GM21360 (cell line): ENCODE results near the gene KMT2E.
A peak's percentile ranks its signal among the peaks of the same experiment; 100 is the strongest.
"Not testable (repeated sequence)": the region's sequence is repeated elsewhere in the genome, so short reads cannot be mapped to it uniquely, and the experiment has no call there.

Source experiments
- ATAC-seq: cut with Tn5 transposase; IDR thresholded peaks from one replicate; pipeline ENCODE4 v1.9.1; 2021; ENCODE audit warnings: mild to moderate bottlenecking, moderate library complexity; ENCODE audit not compliant: unreplicated experiment

Gene KMT2E, protein sequence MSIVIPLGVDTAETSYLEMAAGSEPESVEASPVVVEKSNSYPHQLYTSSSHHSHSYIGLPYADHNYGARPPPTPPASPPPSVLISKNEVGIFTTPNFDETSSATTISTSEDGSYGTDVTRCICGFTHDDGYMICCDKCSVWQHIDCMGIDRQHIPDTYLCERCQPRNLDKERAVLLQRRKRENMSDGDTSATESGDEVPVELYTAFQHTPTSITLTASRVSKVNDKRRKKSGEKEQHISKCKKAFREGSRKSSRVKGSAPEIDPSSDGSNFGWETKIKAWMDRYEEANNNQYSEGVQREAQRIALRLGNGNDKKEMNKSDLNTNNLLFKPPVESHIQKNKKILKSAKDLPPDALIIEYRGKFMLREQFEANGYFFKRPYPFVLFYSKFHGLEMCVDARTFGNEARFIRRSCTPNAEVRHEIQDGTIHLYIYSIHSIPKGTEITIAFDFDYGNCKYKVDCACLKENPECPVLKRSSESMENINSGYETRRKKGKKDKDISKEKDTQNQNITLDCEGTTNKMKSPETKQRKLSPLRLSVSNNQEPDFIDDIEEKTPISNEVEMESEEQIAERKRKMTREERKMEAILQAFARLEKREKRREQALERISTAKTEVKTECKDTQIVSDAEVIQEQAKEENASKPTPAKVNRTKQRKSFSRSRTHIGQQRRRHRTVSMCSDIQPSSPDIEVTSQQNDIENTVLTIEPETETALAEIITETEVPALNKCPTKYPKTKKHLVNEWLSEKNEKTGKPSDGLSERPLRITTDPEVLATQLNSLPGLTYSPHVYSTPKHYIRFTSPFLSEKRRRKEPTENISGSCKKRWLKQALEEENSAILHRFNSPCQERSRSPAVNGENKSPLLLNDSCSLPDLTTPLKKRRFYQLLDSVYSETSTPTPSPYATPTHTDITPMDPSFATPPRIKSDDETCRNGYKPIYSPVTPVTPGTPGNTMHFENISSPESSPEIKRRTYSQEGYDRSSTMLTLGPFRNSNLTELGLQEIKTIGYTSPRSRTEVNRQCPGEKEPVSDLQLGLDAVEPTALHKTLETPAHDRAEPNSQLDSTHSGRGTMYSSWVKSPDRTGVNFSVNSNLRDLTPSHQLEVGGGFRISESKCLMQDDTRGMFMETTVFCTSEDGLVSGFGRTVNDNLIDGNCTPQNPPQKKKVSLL (N-terminal part only)

GRCh38 chr7:105013816-105014692 lies at the start of gene KMT2E:
Gene KMT2E (plus strand): TSS chr7:105014205. CDS start chr7:105040953, 26,748 bp downstream.
- peak; percentile 34 for ATAC-seq

DNA sequence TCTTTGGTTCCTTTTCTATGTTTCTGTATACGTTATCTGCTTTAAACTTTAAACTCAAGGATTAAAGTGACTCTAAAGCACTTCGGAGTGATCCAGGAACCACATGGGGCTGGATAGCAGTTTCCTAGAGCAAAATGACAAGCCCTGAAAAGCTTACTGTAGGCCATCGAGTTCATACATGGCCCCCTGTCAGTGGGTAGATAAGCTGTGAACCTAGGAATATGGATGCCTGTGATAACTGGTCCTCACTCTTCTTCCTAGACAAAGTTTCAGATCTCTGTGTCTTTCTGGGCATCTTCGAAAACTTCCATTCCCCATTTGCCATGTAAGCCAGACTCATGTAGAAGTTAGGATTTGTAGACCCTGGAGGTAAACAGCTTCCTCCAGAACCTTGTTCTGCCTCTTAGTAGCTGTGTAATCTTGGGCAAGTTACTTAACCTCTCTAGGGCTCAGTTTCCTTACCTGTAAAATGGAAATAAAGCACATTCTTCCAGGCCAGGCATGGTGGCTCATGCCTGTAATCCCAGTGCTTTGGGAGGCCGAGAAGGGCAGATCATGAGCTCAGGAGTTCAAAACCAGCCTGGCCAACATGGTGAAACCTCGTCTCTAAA lies 49.3 kb upstream of the KMT2E start:
- ATAC-seq: no peak

GRCh38 chr7:104966022-104966421 lies 48.0 kb upstream of the KMT2E start:
- no peak for ATAC-seq

- no peak for ATAC-seq
Observed at GRCh38 chr7:104967088-104967487, 46.9 kb upstream of the KMT2E start.

- ATAC-seq: no peak
Observed at GRCh38 chr7:104967595-104967994, 46.4 kb upstream of the KMT2E start.

- no peak for ATAC-seq
Observed at GRCh38 chr7:104968648-104969047, 45.4 kb upstream of the KMT2E start.

- no peak for ATAC-seq
Observed at GRCh38 chr7:104969183-104969582, 44.8 kb upstream of the KMT2E start.

GRCh38 chr7:104971290-104972071 lies 42.5 kb upstream of the KMT2E start:
- no peak for ATAC-seq

DNA sequence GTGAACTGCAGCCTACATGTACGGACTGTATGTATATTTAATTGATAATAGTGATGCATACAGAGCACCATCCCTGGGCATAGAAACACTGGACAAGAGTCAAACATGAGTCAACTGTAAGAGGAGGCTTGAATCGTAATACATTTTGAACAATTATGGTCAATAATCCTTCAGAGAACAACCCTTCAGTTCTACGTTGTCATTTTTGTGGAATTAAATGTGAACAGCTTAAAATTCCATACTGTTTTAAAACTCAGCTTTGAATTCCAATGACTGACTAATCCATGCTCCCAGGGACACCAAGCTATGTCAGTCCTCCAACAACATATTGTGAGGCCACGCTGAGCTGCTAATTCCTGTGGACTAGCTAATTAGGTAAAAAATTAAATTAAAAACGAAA lies 41.5 kb upstream of the KMT2E start:
- no peak for ATAC-seq

- no peak for ATAC-seq
Observed at GRCh38 chr7:104973227-104973626, 40.8 kb upstream of the KMT2E start.

- ATAC-seq: no peak
Observed at GRCh38 chr7:104973909-104974415, 40.0 kb upstream of the KMT2E start.

GRCh38 chr7:104975553-104975952 lies 38.5 kb upstream of the KMT2E start:
- not testable (repeated sequence) for ATAC-seq

DNA sequence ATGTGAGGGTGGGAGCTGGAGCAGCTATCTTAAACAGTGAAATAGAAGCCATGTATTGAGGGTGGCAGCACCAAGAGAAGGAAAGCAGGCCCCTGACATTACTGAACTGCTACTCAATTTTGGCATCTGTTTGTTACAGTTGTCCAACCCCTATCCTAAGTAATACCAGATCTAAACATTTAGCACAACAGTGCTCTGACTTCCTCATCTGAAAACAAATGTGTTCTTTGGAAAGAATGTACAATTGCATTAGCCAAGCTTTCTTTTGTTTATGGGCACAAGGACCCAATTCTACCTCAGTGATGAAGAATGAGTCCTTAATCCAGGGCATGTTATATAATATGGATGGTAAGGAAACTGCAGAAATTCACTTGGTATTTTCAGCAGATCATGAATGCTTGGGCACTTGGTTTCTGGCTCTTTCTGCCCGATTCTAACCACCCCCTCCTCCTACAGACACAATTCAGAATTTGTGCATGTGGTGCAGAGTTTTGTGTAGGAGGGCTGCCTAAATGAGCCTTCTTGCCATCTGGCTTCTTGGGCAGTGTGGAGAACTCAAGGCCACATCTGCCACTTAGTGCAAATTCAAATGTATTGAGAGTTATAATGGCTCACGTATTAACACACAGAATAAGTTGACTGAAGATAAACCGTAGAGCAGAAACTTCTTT lies 36.9 kb upstream of the KMT2E start:
- ATAC-seq: no peak

DNA sequence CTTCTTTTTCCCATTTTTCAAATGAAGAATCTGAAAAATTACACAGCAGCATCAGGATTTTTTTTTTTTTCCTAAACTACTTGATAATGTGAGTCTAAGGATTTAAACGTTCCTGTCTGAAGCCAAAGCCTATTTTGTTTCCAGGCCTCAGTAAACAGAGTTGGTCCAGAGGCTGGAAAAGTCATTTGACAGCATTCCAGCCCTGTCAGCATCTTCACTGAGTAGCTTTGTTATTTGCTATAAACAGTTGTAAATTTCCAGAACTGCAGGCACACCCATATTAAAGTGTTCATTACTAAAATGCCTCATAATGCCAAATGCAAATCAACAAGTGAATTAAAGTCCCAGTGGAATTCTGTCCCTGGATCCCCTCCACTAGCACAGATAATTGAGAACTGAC lies 35.5 kb upstream of the KMT2E start:
- no peak for ATAC-seq

GRCh38 chr7:104979167-104979841 lies 34.7 kb upstream of the KMT2E start:
- ATAC-seq: no peak

DNA sequence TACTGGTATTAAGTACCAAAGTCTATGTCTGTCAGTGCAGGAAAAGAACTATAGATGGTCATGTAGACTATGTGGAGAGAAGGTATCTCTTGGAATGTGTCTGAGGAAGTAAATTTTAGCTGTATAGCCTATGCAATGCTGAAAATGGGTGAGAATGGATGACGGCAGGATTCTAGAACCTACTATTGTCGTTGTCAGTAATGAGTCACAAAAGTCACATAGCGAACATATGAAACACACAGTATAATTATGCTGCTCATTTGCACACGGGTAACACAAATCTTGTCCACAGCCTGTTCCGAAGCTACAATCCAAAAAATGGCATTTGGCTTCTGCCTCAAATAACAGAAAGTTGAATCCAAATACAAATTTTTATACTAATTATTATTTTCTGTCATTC lies 33.6 kb upstream of the KMT2E start:
- no peak for ATAC-seq

GRCh38 chr7:104980841-104981671 lies 32.9 kb upstream of the KMT2E start:
- no peak for ATAC-seq
